IMR-90 (cell line): ENCODE measurements around the gene PFKP. TPM values are rescaled to one million over a fixed set of nuclear protein-coding genes. Genes with fewer than 3 reads are reported as not detected.
A peak's percentile ranks its signal among the peaks of the same experiment; 100 is the strongest.
"Not testable (repeated sequence)": the region's sequence is repeated elsewhere in the genome, so short reads cannot be mapped to it uniquely, and the experiment has no call there.

Experiments
- ATAC-seq: fragments of 200-7000 bp; cut with Tn5 transposase; 2 replicates; pipeline ENCODE4 v1.9.1; 2020; ENCODE audit warnings: low read depth, mild to moderate bottlenecking, moderate library complexity
- BruUV-seq: library from RNA; stranded (reverse); fragments of 400-500 nt; replicated peaks from 2 replicates; lab custom pipeline; 2021; lab: Mats Ljungman, UMichigan
- CTCF ChIA-PET: fragments of 300-600 bp; formaldehyde crosslinking; extraction: SDS; loops from one replicate; lab custom pipeline; 2021; ENCODE audit warnings: antibody characterized with exemption; lab: Yijun Ruan, JAX
- POLR2A ChIA-PET: fragments of 300-600 bp; sonication (Branson Sonifier 250); formaldehyde crosslinking; loops from one replicate; lab custom pipeline; 2022; ENCODE audit warnings: antibody characterized with exemption; ENCODE audit not compliant: unreplicated experiment; lab: Charles Lee
- DNase-seq: peaks from one replicate; pipeline ENCODE4 v3.0.0; 2013
- H2AFZ ChIP-seq: replicated peaks from 2 replicates; pipeline ENCODE3; 2013; ENCODE audit warnings: low read length, mild to moderate bottlenecking; ENCODE audit not compliant: poor library complexity
- H2AK5ac ChIP-seq: 2 replicates; pipeline ENCODE4 v1.6.1; 2013; ENCODE audit warnings: low read depth, low read length, inconsistent platforms
- H2AK9ac ChIP-seq: replicated peaks from 2 replicates; pipeline ENCODE3; 2013; ENCODE audit warnings: mild to moderate bottlenecking, low read depth, low read length, moderate library complexity; ENCODE audit not compliant: poor library complexity
- H2BK120ac ChIP-seq: 2 replicates; pipeline ENCODE4 v1.6.1; 2013; ENCODE audit warnings: low read depth, low read length, inconsistent platforms
- H2BK15ac ChIP-seq: 3 replicates; pipeline ENCODE4 v1.6.1; 2013; ENCODE audit warnings: low read depth, low read length, inconsistent platforms
- H2BK20ac ChIP-seq: 2 replicates; pipeline ENCODE4 v1.6.1; 2013; ENCODE audit warnings: low read depth, mild to moderate bottlenecking, inconsistent platforms, low read length, moderate library complexity
- H2BK5ac ChIP-seq: 2 replicates; pipeline ENCODE4 v1.6.1; 2013; ENCODE audit warnings: mild to moderate bottlenecking, low read depth, low read length, inconsistent platforms; ENCODE audit not compliant: poor library complexity, severe bottlenecking
- H3K14ac ChIP-seq: replicated peaks from 2 replicates; pipeline ENCODE4 v1.6.1; 2013; ENCODE audit warnings: low read depth, low read length, inconsistent platforms
- H3K18ac ChIP-seq: 2 replicates; pipeline ENCODE4 v1.6.1; 2013; ENCODE audit warnings: low read depth, low read length, control low read depth
- H3K23ac ChIP-seq: 2 replicates; pipeline ENCODE4 v1.6.1; 2013; ENCODE audit warnings: low read depth, low read length, inconsistent platforms
- H3K27ac ChIP-seq: 2 replicates; pipeline ENCODE4 v1.5.1; 2013; ENCODE audit warnings: mild to moderate bottlenecking, control low read depth, low read length; ENCODE audit not compliant: insufficient read depth
- H3K27me3 ChIP-seq: 2 replicates; pipeline ENCODE4 v1.6.1; 2013; ENCODE audit warnings: low read length; ENCODE audit not compliant: control insufficient read depth, insufficient read depth
- H3K36me3 ChIP-seq: 2 replicates; pipeline ENCODE4 v1.6.1; 2013; ENCODE audit warnings: low read length, mixed read lengths; ENCODE audit not compliant: control insufficient read depth, insufficient read depth
- H3K4ac ChIP-seq: 2 replicates; pipeline ENCODE4 v1.6.1; 2013; ENCODE audit warnings: low read depth, low read length, inconsistent platforms
- H3K4me1 ChIP-seq: 2 replicates; pipeline ENCODE4 v1.6.1; 2013; ENCODE audit warnings: low read length, mixed read lengths; ENCODE audit not compliant: control insufficient read depth, insufficient read depth
- H3K4me2 ChIP-seq: 2 replicates; pipeline ENCODE4 v1.6.1; 2013; ENCODE audit warnings: low read depth, mild to moderate bottlenecking, control low read depth, low read length, moderate library complexity
- H3K4me3 ChIP-seq: 2 replicates; pipeline ENCODE4 v1.5.1; 2013; ENCODE audit warnings: low read depth, mild to moderate bottlenecking, control low read depth, low read length, moderate library complexity; ENCODE audit not compliant: insufficient read depth
- H3K56ac ChIP-seq: 2 replicates; pipeline ENCODE4 v1.6.1; 2013; ENCODE audit warnings: low read length, inconsistent platforms; ENCODE audit not compliant: insufficient read depth; ENCODE audit errors: extremely low read depth
- H3K79me1 ChIP-seq, 2 experiments: 2 replicates each; pipeline ENCODE4 v1.6.1; 2013; ENCODE audit warnings: low read length in 2 of 2, inconsistent platforms in 1 of 2, low read depth in 1 of 2
- H3K9ac ChIP-seq: 2 replicates; pipeline ENCODE4 v1.6.1; 2013; ENCODE audit warnings: low read depth, low read length, control low read depth
- H3K9me1 ChIP-seq: 2 replicates; pipeline ENCODE4 v1.6.1; 2013; ENCODE audit warnings: low read length, inconsistent platforms; ENCODE audit not compliant: insufficient read depth
- H3K9me3 ChIP-seq: 2 replicates; pipeline ENCODE4 v1.6.1; 2013; ENCODE audit warnings: low read length; ENCODE audit not compliant: control insufficient read depth, insufficient read depth
- H4K20me1 ChIP-seq: 2 replicates; pipeline ENCODE4 v1.6.1; 2013; ENCODE audit warnings: low read length, inconsistent platforms; ENCODE audit not compliant: insufficient read depth
- H4K5ac ChIP-seq: 2 replicates; pipeline ENCODE4 v1.6.1; 2013; ENCODE audit warnings: mild to moderate bottlenecking, low read depth, low read length, control low read depth
- H4K8ac ChIP-seq, 2 experiments: 2 replicates each; pipeline ENCODE4 v1.6.1; 2013; ENCODE audit warnings: low read depth in 2 of 2, low read length in 2 of 2, control low read depth in 1 of 2, inconsistent platforms in 1 of 2
- H4K91ac ChIP-seq: 2 replicates; pipeline ENCODE4 v1.6.1; 2013; ENCODE audit warnings: low read depth, low read length, inconsistent platforms; ENCODE audit not compliant: insufficient read depth
- POLR2A ChIP-seq: IDR thresholded peaks from 2 replicates; pipeline ENCODE4 v1.6.1; 2012; ENCODE audit warnings: mild to moderate bottlenecking, low read depth, low read length
- WGBS, 2 experiments: methylation state at CpG; one replicate each; pipeline versions ENCODE4 v1.1.5 to v1.1.7; 2013; ENCODE audit warnings: missing lambda C conversion rate in 2 of 2; ENCODE audit not compliant: insufficient read length in 1 of 2; ENCODE audit errors: extremely low coverage in 2 of 2; 5-methylcytosine and 5-hydroxymethylcytosine counted together
- dilution Hi-C: fragments of 300-500 bp; cut with HindIII; formaldehyde crosslinking; loops from one replicate; pipeline ENCODE4 v1.14.3; 2018; ENCODE audit warnings: low sequenced_read_pairs; ENCODE audit not compliant: unreplicated experiment
- in situ Hi-C: fragments of 300-500 bp; cut with MboI; formaldehyde crosslinking; loops from 3 replicates; pipeline ENCODE4 v1.14.3; 2019; ENCODE audit warnings: low sequenced_read_pairs, inconsistent platforms, mixed read lengths
- intact Hi-C: fragments of 100-400 bp; cut with micrococcal nuclease; formaldehyde crosslinking; loops from 2 replicates; pipeline ENCODE4 v1.10.0; 2022
- polyA plus RNA-seq, 3 experiments: library from polyadenylated mRNA; depleted of rRNA; stranded (reverse); fragments of >200 nt; gene quantifications; 2 replicates each; pipeline ENCODE4 v1.2.3, GENCODE V29; 2012; ENCODE audit warnings: low replicate concordance in 1 of 3
- total RNA-seq: library from RNA; depleted of rRNA; stranded (reverse); fragments of >200 nt; gene quantifications from 2 replicates; pipeline ENCODE4 v1.2.3, GENCODE V29; 2012
- TF ChIP-seq, protein P1 (sequence below): conservative IDR thresholded peaks from 2 replicates; pipeline ENCODE4 v1.5.1; 2012; ENCODE audit warnings: mild to moderate bottlenecking, low read depth, low read length, improper control_type of control experiment

Gene PFKP
- total and polyA plus RNA-seq, 2 of the 4 experiments (the other 2 are of a cell fraction) = 223 to 294 TPM

DNA sequence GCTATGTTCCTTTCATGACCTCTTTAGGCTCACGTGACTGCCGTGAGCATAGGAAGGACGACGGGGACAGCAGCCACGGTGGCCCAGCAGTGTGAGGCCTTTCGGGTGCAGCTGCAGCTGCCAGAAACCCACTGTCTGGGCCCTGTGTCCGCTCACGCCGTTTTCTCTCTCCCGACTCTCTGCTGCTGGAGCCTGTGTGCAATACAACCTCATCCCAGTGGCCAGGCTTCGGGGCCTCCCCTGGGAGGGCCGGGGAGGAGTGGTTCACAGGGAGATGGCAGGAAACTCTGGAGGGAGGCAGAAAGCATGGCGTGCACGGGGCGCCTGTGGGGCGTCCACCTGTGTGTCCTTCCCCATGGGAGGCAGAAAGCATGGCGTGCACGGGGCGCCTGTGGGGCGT lies 38.6 kb downstream of the PFKP start:
- TF ChIP-seq, protein P1, sequence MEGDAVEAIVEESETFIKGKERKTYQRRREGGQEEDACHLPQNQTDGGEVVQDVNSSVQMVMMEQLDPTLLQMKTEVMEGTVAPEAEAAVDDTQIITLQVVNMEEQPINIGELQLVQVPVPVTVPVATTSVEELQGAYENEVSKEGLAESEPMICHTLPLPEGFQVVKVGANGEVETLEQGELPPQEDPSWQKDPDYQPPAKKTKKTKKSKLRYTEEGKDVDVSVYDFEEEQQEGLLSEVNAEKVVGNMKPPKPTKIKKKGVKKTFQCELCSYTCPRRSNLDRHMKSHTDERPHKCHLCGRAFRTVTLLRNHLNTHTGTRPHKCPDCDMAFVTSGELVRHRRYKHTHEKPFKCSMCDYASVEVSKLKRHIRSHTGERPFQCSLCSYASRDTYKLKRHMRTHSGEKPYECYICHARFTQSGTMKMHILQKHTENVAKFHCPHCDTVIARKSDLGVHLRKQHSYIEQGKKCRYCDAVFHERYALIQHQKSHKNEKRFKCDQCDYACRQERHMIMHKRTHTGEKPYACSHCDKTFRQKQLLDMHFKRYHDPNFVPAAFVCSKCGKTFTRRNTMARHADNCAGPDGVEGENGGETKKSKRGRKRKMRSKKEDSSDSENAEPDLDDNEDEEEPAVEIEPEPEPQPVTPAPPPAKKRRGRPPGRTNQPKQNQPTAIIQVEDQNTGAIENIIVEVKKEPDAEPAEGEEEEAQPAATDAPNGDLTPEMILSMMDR = no peak
- TF ChIP-seq POLR2A = no peak

DNA sequence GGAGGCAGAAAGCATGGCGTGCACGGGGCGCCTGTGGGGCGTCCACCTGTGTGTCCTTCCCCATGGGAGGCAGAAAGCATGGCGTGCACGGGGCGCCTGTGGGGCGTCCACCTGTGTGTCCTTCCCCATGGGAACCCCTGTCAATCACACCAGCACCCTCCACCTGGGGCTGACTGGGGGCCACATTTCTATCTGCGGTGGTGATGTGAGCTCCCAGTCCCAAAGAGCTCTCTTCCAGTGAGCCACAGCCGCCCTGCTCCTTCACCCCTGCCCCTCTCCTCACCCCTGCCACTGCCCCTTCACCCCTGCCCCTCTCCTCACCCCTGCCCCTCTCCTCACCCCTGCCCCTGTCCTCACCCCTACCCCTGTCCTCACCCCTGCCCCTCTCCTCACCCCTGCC lies 39.0 kb downstream of the PFKP start:
- H3K36me3 ChIP-seq = peaks cover 65% of the 10 kb centered on the region
- peaks cover 11% of the 10 kb centered on the region for H3K4me1 ChIP-seq
- H3K27ac ChIP-seq, H3K18ac ChIP-seq, dilution Hi-C loops, H4K8ac ChIP-seq, CTCF ChIA-PET, H4K91ac ChIP-seq, H3K23ac ChIP-seq, H2BK120ac ChIP-seq, BruUV-seq, H2AFZ ChIP-seq, H3K27me3 ChIP-seq, POLR2A ChIA-PET, H4K5ac ChIP-seq, H3K4me2 ChIP-seq, DNase-seq, H3K4me3 ChIP-seq, ATAC-seq, in situ Hi-C loops, H2AK5ac ChIP-seq, H2AK9ac ChIP-seq, H3K4ac ChIP-seq, H2BK15ac ChIP-seq, H2BK5ac ChIP-seq, H3K9ac ChIP-seq, H3K14ac ChIP-seq, H3K9me3 ChIP-seq, H2BK20ac ChIP-seq, H3K56ac ChIP-seq: not testable (repeated sequence)
- peaks cover 38 to 73% of the 10 kb centered on the region in 2 experiments for H3K79me1 ChIP-seq
- H3K9me1 ChIP-seq = peaks cover 28% of the 10 kb centered on the region
- H4K20me1 ChIP-seq = peaks cover 25% of the 10 kb centered on the region
- no CpG with 5 or more reads among the region's 10 CpGs for WGBS, 2 experiments
- intact Hi-C loops = loop anchor here (5.0 kb wide), 1 partner anchor 179 kb away; no protein-coding TSS in a partner anchor

More for the DNA sequence above, 38.6 kb downstream of the PFKP start:
- Histone ChIP-seq H3K4me2 (no peak overlapping the region), H3K79me1 (peaks cover 35 to 73% of the 10 kb centered on the region in 2 experiments), H3K23ac (no peak overlapping the region), H3K18ac (no peak overlapping the region), H3K4ac (peak overlapping the region; percentile 17; the same call in 1 of the 2 replicates), H2BK120ac (no peak overlapping the region), H2AK5ac (no peak overlapping the region), H3K4me3 (no peak overlapping the region), H4K20me1 (peaks cover 22% of the 10 kb centered on the region), H2BK15ac (no peak overlapping the region), H2AK9ac (no peak overlapping the region), H3K36me3 (peaks cover 66% of the 10 kb centered on the region), H3K27me3 (no peaks in the 10 kb centered on the region), H3K9ac (no peak overlapping the region), H3K56ac (no peak overlapping the region), H4K5ac (no peak overlapping the region), H3K14ac (no peak overlapping the region), H3K4me1 (peaks cover 12% of the 10 kb centered on the region), H4K8ac (no peak overlapping the region), H3K9me3 (no peaks in the 10 kb centered on the region), H3K9me1 (peaks cover 26% of the 10 kb centered on the region), H2BK5ac (no peak overlapping the region), H3K27ac (peak overlapping the region; percentile 30; the same call in 1 of the 2 replicates), H2AFZ (no peak overlapping the region), H2BK20ac (no peak overlapping the region), H4K91ac (peak overlapping the region; percentile 26; the same call in 1 of the 2 replicates)
- in situ Hi-C loops = no loop called here
- dilution Hi-C loops = no loop called here
- ATAC-seq = no peak
- DNase-seq = no peak
- BruUV-seq = no TSS peak
- 92% methylated on average over 9 of the region's 20 CpGs; no CpG with 5 or more reads in 1 of the 2 experiments for WGBS, 2 experiments
- ChIA-PET POLR2A (no interaction called here), CTCF (no interaction called here)
- intact Hi-C loops = loop anchor here (5.0 kb wide), 1 partner anchor 179 kb away; no protein-coding TSS in a partner anchor
